ENCODE results near the gene LMBR1. TPM values are rescaled to one million over a fixed set of nuclear protein-coding genes. Genes with fewer than 3 reads are reported as not detected.

The LMBR1 gene
- total and polyA plus RNA-seq, 5 donors from 2014 or later = 35.7 to 71.9 (median 39.9) TPM

GRCh38 chr7:156659961-156660360, 233.0 kb downstream of the LMBR1 start:
- Histone ChIP-seq H3K27ac (ENCODE audit: insufficient read depth, low read length, poor library complexity, severe bottlenecking) (no peak overlapping the region), H3K4me1 (ENCODE audit: control insufficient read depth, insufficient read depth, low read length, poor library complexity, severe bottlenecking) (no peaks in the 10 kb centered on the region), H3K27me3 (ENCODE audit: control insufficient read depth, insufficient read depth, low read length) (no peaks in the 10 kb centered on the region), H3K36me3 (ENCODE audit: control insufficient read depth, insufficient read depth, low read length) (no peaks in the 10 kb centered on the region), H3K4me3 (ENCODE audit: low read depth, low read length) (no peak overlapping the region), H3K9me3 (ENCODE audit: control insufficient read depth in 2 of 2, low read length in 2 of 2) (no peaks in the 10 kb centered on the region)
- no peak overlapping the region for H3K4me3 Mint-ChIP-seq
- peaks cover 0 to 1% (median 0%) of the 10 kb centered on the region in 7 donors for H3K9me3 Mint-ChIP-seq
- H3K4me1 Mint-ChIP-seq = no peaks in the 10 kb centered on the region
- H3K27me3 Mint-ChIP-seq = peaks cover 4% of the 10 kb centered on the region
- no peak for ATAC-seq (ENCODE audit: low read depth in 2 of 2)
- DNase-seq = no peak
- H3K36me3 Mint-ChIP-seq = no peaks in the 10 kb centered on the region
- H3K27ac Mint-ChIP-seq = no peak overlapping the region

GRCh38 chr7:156659203-156659602, 233.8 kb downstream of the LMBR1 start:
- H3K4me1 Mint-ChIP-seq = no peaks in the 10 kb centered on the region
- H3K27ac Mint-ChIP-seq = no peak overlapping the region
- Histone ChIP-seq H3K9me3 (ENCODE audit: control insufficient read depth in 2 of 2, low read length in 2 of 2) (no peaks in the 10 kb centered on the region), H3K36me3 (ENCODE audit: control insufficient read depth, insufficient read depth, low read length) (no peaks in the 10 kb centered on the region), H3K4me1 (ENCODE audit: control insufficient read depth, insufficient read depth, low read length, poor library complexity, severe bottlenecking) (no peaks in the 10 kb centered on the region), H3K27me3 (ENCODE audit: control insufficient read depth, insufficient read depth, low read length) (no peaks in the 10 kb centered on the region), H3K27ac (ENCODE audit: insufficient read depth, low read length, poor library complexity, severe bottlenecking) (no peak overlapping the region), H3K4me3 (ENCODE audit: low read depth, low read length) (no peak overlapping the region)
- H3K36me3 Mint-ChIP-seq = no peaks in the 10 kb centered on the region
- H3K9me3 Mint-ChIP-seq = peaks cover 0 to 1% (median 0%) of the 10 kb centered on the region in 7 donors
- no peak overlapping the region for H3K4me3 Mint-ChIP-seq
- ATAC-seq (ENCODE audit: low read depth in 2 of 2) (no peak), DNase-seq (no peak)
- peaks cover 4% of the 10 kb centered on the region for H3K27me3 Mint-ChIP-seq

- H3K36me3 Mint-ChIP-seq = no peaks in the 10 kb centered on the region
- peaks cover 0 to 5% (median 0%) of the 10 kb centered on the region in 7 donors for H3K9me3 Mint-ChIP-seq
These were observed 235.3 kb downstream of the LMBR1 start for GRCh38 chr7:156657681-156658080.

GRCh38 chr7:156656598-156656997, 236.4 kb downstream of the LMBR1 start:
- Mint-ChIP-seq H3K9me3 (peaks cover 0 to 9% (median 0%) of the 10 kb centered on the region in 7 donors), H3K27me3 (peaks cover 4% of the 10 kb centered on the region), H3K36me3 (no peaks in the 10 kb centered on the region), H3K27ac (no peak overlapping the region), H3K4me1 (no peaks in the 10 kb centered on the region), H3K4me3 (no peak overlapping the region)
- ATAC-seq (ENCODE audit: low read depth in 2 of 2) = no peak
- Histone ChIP-seq H3K27me3 (ENCODE audit: control insufficient read depth, insufficient read depth, low read length) (no peaks in the 10 kb centered on the region), H3K9me3 (ENCODE audit: control insufficient read depth in 2 of 2, low read length in 2 of 2) (no peaks in the 10 kb centered on the region), H3K36me3 (ENCODE audit: control insufficient read depth, insufficient read depth, low read length) (no peaks in the 10 kb centered on the region), H3K4me3 (ENCODE audit: low read depth, low read length) (no peak overlapping the region), H3K4me1 (ENCODE audit: control insufficient read depth, insufficient read depth, low read length, poor library complexity, severe bottlenecking) (no peaks in the 10 kb centered on the region), H3K27ac (ENCODE audit: insufficient read depth, low read length, poor library complexity, severe bottlenecking) (no peak overlapping the region)
- no peak for DNase-seq

More at GRCh38 chr7:156657681-156658080, 235.3 kb downstream of the LMBR1 start:
- Histone ChIP-seq H3K9me3 (ENCODE audit: control insufficient read depth in 2 of 2, low read length in 2 of 2) (no peaks in the 10 kb centered on the region), H3K4me3 (ENCODE audit: low read depth, low read length) (no peak overlapping the region), H3K27ac (ENCODE audit: insufficient read depth, low read length, poor library complexity, severe bottlenecking) (no peak overlapping the region), H3K4me1 (ENCODE audit: control insufficient read depth, insufficient read depth, low read length, poor library complexity, severe bottlenecking) (no peaks in the 10 kb centered on the region), H3K36me3 (ENCODE audit: control insufficient read depth, insufficient read depth, low read length) (no peaks in the 10 kb centered on the region), H3K27me3 (ENCODE audit: control insufficient read depth, insufficient read depth, low read length) (no peaks in the 10 kb centered on the region)
- ATAC-seq (ENCODE audit: low read depth in 2 of 2) = no peak
- DNase-seq = no peak
- Mint-ChIP-seq H3K27ac (no peak overlapping the region), H3K27me3 (peaks cover 4% of the 10 kb centered on the region), H3K4me1 (no peaks in the 10 kb centered on the region), H3K4me3 (no peak overlapping the region)

- no peaks in the 10 kb centered on the region for H3K9me3 ChIP-seq (ENCODE audit: control insufficient read depth in 2 of 2, low read length in 2 of 2)
- Mint-ChIP-seq H3K4me3 (no peak overlapping the region), H3K9me3 (peaks cover 0 to 9% (median 0%) of the 10 kb centered on the region in 7 donors), H3K27ac (no peak overlapping the region), H3K27me3 (peaks cover 4% of the 10 kb centered on the region), H3K36me3 (no peaks in the 10 kb centered on the region), H3K4me1 (no peaks in the 10 kb centered on the region)
- H3K27me3 ChIP-seq (ENCODE audit: control insufficient read depth, insufficient read depth, low read length) = no peaks in the 10 kb centered on the region
- no peak for ATAC-seq (ENCODE audit: low read depth in 2 of 2)
- H3K4me3 ChIP-seq (ENCODE audit: low read depth, low read length) = no peak overlapping the region
- no peaks in the 10 kb centered on the region for H3K36me3 ChIP-seq (ENCODE audit: control insufficient read depth, insufficient read depth, low read length)
- no peak overlapping the region for H3K27ac ChIP-seq (ENCODE audit: insufficient read depth, low read length, poor library complexity, severe bottlenecking)
- H3K4me1 ChIP-seq (ENCODE audit: control insufficient read depth, insufficient read depth, low read length, poor library complexity, severe bottlenecking) = no peaks in the 10 kb centered on the region
- no peak for DNase-seq
These were observed 237.0 kb downstream of the LMBR1 start for GRCh38 chr7:156655983-156656382.

- H3K27me3 ChIP-seq (ENCODE audit: control insufficient read depth, insufficient read depth, low read length) = no peaks in the 10 kb centered on the region
- H3K4me1 ChIP-seq (ENCODE audit: control insufficient read depth, insufficient read depth, low read length, poor library complexity, severe bottlenecking) = no peaks in the 10 kb centered on the region
- H3K36me3 ChIP-seq (ENCODE audit: control insufficient read depth, insufficient read depth, low read length) = no peaks in the 10 kb centered on the region
- no peaks in the 10 kb centered on the region for H3K9me3 ChIP-seq (ENCODE audit: control insufficient read depth in 2 of 2, low read length in 2 of 2)
- Mint-ChIP-seq H3K27me3 (peaks cover 4% of the 10 kb centered on the region), H3K27ac (no peak overlapping the region), H3K9me3 (peaks cover 0 to 9% (median 0%) of the 10 kb centered on the region in 7 donors), H3K4me1 (no peaks in the 10 kb centered on the region), H3K4me3 (no peak overlapping the region), H3K36me3 (no peaks in the 10 kb centered on the region)
- ATAC-seq (ENCODE audit: low read depth in 2 of 2) = no peak
- no peak overlapping the region for H3K27ac ChIP-seq (ENCODE audit: insufficient read depth, low read length, poor library complexity, severe bottlenecking)
- no peak overlapping the region for H3K4me3 ChIP-seq (ENCODE audit: low read depth, low read length)
- no peak for DNase-seq
These were observed 237.7 kb downstream of the LMBR1 start for GRCh38 chr7:156655251-156655650.

GRCh38 chr7:156654511-156655234, 238.3 kb downstream of the LMBR1 start:
- H3K4me1 Mint-ChIP-seq = no peaks in the 10 kb centered on the region
- Histone ChIP-seq H3K4me3 (ENCODE audit: low read depth, low read length) (no peak overlapping the region), H3K36me3 (ENCODE audit: control insufficient read depth, insufficient read depth, low read length) (no peaks in the 10 kb centered on the region), H3K9me3 (ENCODE audit: control insufficient read depth in 2 of 2, low read length in 2 of 2) (no peaks in the 10 kb centered on the region), H3K4me1 (ENCODE audit: control insufficient read depth, insufficient read depth, low read length, poor library complexity, severe bottlenecking) (no peaks in the 10 kb centered on the region), H3K27me3 (ENCODE audit: control insufficient read depth, insufficient read depth, low read length) (no peaks in the 10 kb centered on the region), H3K27ac (ENCODE audit: insufficient read depth, low read length, poor library complexity, severe bottlenecking) (no peak overlapping the region)
- peaks cover 0 to 9% (median 0%) of the 10 kb centered on the region in 7 donors for H3K9me3 Mint-ChIP-seq
- H3K36me3 Mint-ChIP-seq = no peaks in the 10 kb centered on the region
- H3K4me3 Mint-ChIP-seq = no peak overlapping the region
- ATAC-seq (ENCODE audit: low read depth in 2 of 2) = no peak
- no peak overlapping the region for H3K27ac Mint-ChIP-seq
- H3K27me3 Mint-ChIP-seq = peaks cover 4% of the 10 kb centered on the region
- no peak for DNase-seq
